Fibroblast of pulmonary artery (primary cell): ENCODE data around the gene HADH.

Experiments used
- DNase-seq: peaks from one replicate; pipeline ENCODE4 v3.0.0-alpha.2; 2010; ENCODE audit warnings: low read depth
- H3K4me3 ChIP-seq: replicated peaks from 2 replicates; pipeline ENCODE4 v1.5.1; 2011; ENCODE audit warnings: low read depth, mild to moderate bottlenecking, control low read depth, low read length, moderate library complexity
- TF ChIP-seq, protein P1 (sequence below): IDR thresholded peaks from 2 replicates; pipeline ENCODE4 v1.5.1; 2011; ENCODE audit warnings: mild to moderate bottlenecking, control low read depth, low read length, inconsistent platforms; ENCODE audit errors: missing control alignments

Gene HADH

DNA sequence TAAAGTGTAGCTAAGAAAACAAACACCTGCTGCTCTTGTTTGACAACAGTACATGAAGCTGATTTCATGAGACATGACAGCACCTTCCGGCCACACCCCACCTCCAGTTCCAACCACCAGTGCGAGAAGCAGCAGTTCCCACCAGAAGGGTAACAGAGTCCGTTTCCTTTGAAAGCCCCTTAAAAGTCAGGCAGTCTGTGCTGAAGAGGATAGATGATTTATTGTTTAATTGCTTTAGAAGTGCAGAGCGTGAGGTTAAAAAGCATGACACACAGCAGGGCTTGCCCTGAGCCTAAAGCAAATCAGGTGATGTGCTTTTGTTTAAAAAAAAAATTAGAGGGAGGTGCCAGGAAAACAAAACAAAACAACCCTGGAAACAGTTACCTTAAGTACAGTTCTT, 82.6 kb downstream of the HADH start:
- no peak overlapping the region for H3K4me3 ChIP-seq
- TF ChIP-seq, protein P1, sequence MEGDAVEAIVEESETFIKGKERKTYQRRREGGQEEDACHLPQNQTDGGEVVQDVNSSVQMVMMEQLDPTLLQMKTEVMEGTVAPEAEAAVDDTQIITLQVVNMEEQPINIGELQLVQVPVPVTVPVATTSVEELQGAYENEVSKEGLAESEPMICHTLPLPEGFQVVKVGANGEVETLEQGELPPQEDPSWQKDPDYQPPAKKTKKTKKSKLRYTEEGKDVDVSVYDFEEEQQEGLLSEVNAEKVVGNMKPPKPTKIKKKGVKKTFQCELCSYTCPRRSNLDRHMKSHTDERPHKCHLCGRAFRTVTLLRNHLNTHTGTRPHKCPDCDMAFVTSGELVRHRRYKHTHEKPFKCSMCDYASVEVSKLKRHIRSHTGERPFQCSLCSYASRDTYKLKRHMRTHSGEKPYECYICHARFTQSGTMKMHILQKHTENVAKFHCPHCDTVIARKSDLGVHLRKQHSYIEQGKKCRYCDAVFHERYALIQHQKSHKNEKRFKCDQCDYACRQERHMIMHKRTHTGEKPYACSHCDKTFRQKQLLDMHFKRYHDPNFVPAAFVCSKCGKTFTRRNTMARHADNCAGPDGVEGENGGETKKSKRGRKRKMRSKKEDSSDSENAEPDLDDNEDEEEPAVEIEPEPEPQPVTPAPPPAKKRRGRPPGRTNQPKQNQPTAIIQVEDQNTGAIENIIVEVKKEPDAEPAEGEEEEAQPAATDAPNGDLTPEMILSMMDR, result no peak
- DNase-seq, result no peak

GRCh38 chr4:108078024-108078733, 88.5 kb downstream of the HADH start:
- DNase-seq, result no peak
- TF ChIP-seq, protein P1, result no peak

GRCh38 chr4:108080747-108081146, 91.1 kb downstream of the HADH start:
- DNase-seq, result no peak
- H3K4me3 ChIP-seq, result no peak overlapping the region
- TF ChIP-seq, protein P1, result no peak

More at GRCh38 chr4:108078024-108078733, 88.5 kb downstream of the HADH start:
- H3K4me3 ChIP-seq, result no peak overlapping the region

GRCh38 chr4:108081256-108081655, 91.6 kb downstream of the HADH start:
- DNase-seq, result no peak
- TF ChIP-seq, protein P1, result no peak
- no peak overlapping the region for H3K4me3 ChIP-seq
